ENCODE data around the gene ADGRF4.
"Not testable (repeated sequence)": the region's sequence is repeated elsewhere in the genome, so short reads cannot be mapped to it uniquely, and the experiment has no call there.

Gene ADGRF4

DNA sequence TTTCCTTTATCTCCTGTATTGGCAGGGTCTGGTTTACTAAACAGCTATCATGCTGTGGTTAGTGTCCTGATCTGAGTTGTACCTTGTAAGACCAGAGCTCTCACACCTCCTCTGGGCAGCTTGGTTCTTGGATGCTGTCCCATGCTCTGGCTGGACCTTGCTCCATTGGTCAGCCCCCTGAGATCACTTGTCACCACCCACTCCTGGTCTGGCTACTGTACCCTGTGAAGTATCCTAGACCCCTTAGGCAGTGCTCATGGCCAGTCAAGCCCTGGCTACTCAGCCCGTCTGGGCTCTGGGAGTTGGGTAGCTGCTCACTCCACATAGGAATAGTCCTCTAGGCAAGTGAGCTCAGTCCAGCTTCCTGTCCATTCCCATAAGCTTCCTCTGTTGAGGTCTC is 31.1 kb downstream of the ADGRF4 start:
- DNase-seq (ENCODE audit: extremely low spot score, insufficient read length, low read depth) (no peak), FAIRE-seq (no peak)

DNA sequence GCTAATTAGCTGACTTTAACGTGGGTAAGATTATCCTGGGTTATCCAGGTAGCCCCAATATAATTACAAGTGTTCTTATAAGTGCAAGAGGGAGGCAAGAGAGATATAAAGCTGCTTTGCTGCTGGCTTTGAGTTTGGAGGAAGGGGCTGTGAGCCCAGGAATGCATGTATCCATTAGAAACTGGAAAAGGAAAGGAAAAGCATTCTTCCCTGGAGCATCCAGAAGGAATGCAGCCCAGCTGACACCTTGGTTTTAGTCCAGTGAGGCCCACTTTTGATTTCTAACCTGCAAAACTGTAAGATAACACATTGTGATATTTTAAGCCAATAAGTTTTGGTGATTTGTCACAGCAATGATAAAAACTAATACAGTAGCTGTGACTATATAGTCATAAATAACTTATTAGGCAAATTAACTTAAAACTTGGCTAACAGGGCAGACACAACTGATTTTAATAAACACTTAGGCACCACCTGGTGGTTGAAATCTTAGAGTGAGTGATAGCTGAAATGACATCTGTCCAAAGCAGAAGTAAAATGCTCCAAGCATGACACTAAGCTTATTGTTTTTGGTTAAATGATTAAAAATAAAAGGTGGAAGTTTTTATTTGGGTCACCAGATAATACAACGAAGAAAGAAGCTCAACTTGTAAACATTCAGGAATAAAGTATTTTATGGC is 35.6 kb downstream of the ADGRF4 start:
- FAIRE-seq, result peak; percentile 81
- DNase-seq (ENCODE audit: extremely low spot score, insufficient read length, low read depth), result no peak

DNA sequence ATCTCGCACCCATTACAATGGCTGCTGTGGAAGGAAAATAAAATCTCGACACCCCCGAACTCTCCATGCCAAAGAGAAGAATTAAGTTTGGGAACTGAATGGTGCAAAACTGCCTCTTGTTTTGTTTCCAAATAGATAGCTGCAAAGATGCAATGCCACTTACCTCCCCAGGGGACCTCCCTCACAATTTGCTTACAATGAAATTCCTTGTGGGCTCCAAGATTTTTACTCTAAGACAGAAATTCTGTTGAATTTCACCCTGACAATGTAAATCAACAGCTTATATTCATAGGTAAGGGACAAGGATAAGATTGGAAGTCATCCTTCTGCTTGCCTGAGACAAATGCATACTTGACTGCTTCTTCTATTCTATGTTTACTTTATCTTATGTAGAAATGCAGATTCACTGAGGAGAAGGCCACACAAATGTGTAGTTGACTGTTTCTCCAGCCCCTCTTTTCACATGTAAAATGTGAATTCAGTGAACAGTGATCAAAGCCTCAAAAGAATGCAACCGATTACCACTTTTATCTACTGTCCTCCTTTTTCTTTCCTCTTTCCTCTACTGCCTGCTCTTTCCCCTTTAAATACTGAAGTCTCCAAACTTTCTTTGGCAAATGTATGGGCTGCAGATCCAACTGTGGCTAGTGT is 36.6 kb downstream of the ADGRF4 start:
- no peak for FAIRE-seq
- DNase-seq (ENCODE audit: extremely low spot score, insufficient read length, low read depth), result no peak

DNA sequence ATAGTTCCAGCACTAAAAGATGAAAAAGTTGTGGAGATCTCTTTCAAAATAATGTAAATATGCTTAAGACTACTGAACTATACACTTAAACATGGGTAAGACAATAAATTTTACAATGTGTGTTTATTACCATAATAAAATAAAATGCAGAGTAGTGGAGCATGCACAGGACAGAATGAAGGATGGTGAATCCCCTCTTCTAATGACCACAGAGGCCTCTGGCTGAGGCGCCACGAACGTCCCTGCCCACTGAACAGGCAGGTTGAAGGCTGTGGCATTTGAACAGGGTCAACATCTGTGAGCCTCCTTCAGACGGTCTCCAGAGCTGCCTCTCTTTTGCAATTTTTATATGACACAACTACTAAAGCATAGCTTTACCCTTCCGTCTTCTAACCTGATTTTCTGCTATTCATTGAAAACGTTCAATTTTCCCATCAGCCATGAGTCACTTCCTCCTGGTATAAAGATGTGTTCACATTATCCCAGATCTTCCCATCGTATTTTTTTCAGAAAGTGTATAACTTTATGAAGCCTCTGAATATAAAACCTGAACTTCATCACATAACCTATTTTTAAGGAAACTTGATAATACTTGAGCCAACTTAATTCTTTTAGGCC is 37.8 kb downstream of the ADGRF4 start:
- FAIRE-seq (no peak), DNase-seq (ENCODE audit: extremely low spot score, insufficient read length, low read depth) (no peak)

DNA sequence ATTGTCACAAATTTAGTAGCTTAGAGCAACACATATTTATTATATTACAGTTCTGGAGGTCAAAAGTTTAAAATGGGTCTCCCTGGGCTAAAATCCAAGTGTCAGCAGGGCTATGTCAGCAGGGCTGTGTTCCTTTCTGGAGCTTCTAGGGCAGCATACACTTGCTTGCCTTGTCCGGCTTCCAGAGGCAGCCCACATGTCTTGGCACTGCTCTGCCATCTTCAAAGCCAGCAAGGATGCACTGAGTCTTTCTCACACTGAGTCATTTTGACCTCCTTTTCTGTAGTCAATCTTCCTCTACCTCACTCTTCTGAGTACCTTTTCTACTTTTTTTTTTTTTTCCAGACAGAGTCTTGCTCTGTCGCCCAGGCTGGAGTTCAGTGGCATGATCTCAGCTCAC is 39.0 kb downstream of the ADGRF4 start:
- FAIRE-seq (no peak), DNase-seq (ENCODE audit: extremely low spot score, insufficient read length, low read depth) (no peak)

DNA sequence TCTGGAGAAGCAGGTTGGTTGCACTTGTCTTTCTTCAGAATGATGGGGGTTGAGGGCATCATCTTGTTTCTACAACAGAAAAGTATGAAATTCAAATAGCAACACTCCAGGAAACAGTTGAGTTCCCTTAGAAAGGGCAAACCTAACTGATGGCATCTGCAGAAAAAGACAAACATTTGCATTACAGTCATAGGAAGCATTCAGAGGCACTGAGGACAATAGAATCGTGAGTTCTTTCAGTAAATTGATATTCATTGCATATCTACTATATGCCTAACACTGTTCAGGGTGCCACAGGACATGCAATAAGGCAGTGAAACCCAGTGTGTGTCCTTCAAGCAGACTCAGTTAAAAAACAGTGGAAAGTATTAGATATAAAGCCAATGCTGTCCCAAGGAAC is 42.3 kb downstream of the ADGRF4 start:
- no peak for DNase-seq (ENCODE audit: extremely low spot score, insufficient read length, low read depth)
- FAIRE-seq, result no peak

DNA sequence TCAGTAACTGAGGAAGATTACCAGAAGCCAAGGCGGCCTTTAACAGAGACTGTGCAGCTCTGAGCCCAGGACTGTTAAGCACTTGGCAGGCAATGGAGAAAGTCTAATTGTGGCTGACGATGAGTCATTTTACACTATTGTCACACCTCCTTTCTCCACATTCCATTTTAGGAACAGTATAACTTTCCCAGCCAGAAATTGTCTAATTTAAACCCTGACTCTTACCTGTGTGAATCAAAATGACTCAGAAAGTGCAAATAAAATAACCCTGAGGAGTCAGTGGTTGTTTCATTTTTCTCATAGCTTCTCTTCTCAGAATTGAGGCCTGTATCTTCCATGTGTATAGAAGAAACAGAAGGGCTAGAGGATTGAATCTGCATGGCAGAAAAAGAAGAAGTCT is 43.4 kb downstream of the ADGRF4 start:
- FAIRE-seq (peak; percentile 26), DNase-seq (ENCODE audit: extremely low spot score, insufficient read length, low read depth) (no peak)

DNA sequence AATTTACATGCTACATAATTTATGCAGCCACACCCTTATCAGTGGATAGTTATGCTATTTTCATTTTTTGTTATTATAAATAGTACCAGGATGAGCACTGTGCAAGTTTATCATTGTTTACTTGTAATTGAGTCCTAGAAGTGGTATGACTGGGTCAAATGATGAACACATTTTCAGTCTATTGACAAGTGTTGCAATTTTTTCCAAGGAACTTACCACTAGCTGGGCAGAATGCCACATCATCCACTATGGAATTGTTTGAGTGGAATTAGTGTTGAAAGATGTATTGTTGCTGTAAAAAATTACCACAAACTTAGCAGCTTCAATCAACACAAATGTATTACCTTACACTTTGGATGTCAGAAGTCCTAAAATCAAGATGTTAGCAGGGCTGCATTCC is 45.4 kb downstream of the ADGRF4 start:
- FAIRE-seq (no peak), DNase-seq (ENCODE audit: extremely low spot score, insufficient read length, low read depth) (no peak)

DNA sequence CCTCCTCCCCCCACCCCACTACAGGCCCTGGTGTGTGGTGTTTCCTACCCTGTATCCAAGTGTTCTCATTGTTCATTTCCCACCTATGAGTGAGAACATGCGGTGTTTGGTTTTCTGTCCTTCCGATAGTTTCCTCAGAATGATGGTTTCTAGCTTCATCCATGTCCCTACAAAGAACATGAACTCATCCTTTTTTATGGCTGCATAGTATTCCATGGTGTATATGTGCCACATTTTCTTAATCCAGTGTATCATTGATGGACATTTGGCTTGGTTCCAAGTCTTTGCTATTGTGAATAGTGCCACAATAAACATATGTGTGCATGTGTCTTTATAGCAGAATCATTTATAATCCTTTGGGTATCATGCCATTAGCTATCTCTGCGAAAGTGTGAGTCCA is 46.9 kb downstream of the ADGRF4 start:
- not testable (repeated sequence) for DNase-seq (ENCODE audit: extremely low spot score, insufficient read length, low read depth); FAIRE-seq

DNA sequence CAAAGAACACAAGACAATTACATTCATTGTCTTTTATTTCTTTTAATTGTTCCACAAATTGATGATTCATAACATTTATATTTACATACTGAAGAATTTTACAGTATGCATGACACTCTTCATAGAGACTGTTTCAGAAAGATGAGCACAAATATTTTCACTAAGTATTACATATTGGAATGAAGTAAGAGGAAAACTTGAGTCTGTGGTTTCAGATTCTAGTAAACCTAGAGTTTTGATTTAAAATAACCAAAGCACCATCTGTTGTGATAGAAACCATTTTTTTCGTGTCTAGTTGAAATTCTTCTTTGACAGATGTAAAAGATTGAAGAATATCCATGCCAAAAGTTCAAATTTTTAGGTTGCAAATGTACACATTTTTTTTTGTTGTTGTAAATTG is 51.4 kb downstream of the ADGRF4 start:
- DNase-seq (ENCODE audit: extremely low spot score, insufficient read length, low read depth), result no peak
- FAIRE-seq, result no peak

DNA sequence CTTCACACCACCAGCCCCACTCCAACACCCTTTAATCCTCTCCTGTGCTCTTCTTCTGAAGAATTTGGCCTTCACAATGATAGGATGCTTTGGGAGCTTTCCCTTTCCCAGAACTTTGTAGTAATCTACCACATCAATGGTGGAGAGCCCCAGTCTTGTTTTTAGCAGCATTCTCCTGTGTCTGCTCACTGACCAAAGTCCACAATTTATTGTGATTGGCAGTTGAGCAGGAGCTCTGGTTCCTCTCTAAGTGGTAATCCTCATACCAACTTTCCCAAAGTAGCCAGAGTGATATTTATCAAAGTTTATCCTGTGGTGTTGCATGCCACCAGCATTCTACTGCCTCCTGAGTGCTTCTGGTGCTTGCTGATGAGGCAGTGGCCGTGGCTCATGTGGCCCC is 54.4 kb downstream of the ADGRF4 start:
- FAIRE-seq, result no peak
- no peak for DNase-seq (ENCODE audit: extremely low spot score, insufficient read length, low read depth)

DNA sequence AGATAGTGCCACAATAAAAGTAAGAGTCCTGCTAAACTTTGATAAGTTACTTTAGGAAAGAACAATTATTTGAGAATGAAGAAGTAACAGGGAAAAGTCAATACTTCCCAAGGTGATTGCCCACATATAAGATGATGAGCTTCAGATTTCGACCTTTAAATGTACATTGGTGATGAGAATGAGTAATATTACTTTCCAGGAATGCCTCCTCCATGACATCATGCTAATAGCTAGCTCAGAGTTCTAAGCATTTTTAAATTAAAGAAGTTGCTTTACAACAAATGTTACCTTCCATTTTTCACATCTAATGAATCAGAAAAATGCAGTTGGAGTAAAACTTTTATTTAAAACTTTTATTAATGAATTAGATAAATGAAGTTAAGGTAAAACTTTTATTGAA is 61.0 kb downstream of the ADGRF4 start:
- DNase-seq (ENCODE audit: extremely low spot score, insufficient read length, low read depth) (no peak), FAIRE-seq (no peak)

DNA sequence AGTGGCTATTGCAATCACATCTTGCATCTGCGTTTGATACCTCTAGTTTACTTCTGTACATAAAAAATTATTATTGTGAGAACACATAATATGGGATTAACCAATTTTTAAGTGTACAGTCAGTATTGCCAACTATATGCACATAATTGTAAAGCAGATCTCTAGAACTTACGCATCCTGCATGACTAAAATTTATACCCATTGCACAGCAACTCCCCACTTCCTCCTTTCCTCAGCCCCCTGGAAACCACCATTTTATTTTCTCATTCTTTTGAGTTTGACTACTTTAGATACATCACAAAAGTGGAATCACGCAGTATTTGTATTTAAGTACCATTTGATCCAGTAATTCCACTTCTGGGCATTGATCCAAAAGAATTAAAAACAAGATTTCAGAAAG is 64.1 kb downstream of the ADGRF4 start:
- FAIRE-seq (no peak), DNase-seq (ENCODE audit: extremely low spot score, insufficient read length, low read depth) (no peak)

DNA sequence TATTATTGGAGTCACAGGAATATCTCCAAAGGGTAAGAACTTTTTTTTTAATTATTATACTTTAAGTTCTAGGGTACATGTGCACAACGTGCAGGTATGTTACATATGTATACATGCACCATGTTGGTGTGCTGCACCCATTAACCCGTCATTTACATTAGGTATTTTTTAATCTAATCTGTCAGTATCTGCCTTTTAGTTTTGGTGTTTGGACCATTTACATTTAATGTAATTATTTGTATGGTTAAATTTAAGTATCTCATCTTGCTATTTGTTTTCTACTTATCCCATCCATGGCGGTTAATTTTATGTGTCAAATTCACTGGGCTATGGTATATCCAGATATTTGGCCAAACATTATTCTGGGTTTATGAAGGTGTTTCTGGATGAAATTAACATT is 68.1 kb downstream of the ADGRF4 start:
- no peak for FAIRE-seq
- DNase-seq (ENCODE audit: extremely low spot score, insufficient read length, low read depth), result no peak

DNA sequence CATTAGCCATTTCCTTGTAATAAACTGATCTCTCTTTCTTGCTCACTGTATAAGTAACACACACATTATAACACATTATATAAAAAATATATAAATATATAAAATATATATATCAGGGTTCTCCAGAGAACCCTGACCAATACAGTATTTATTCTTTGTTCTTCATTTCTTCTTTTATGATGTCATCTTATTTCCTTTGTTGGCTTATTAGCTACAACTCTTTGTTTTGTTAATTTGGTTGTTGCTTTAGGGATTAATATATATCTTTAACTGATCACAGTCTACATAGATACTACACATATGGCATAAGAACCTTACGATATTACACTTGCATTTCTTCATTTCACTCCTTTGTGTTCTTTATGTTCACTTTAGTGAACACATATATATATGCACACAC is 68.7 kb downstream of the ADGRF4 start:
- FAIRE-seq (no peak), DNase-seq (ENCODE audit: extremely low spot score, insufficient read length, low read depth) (no peak)

DNA sequence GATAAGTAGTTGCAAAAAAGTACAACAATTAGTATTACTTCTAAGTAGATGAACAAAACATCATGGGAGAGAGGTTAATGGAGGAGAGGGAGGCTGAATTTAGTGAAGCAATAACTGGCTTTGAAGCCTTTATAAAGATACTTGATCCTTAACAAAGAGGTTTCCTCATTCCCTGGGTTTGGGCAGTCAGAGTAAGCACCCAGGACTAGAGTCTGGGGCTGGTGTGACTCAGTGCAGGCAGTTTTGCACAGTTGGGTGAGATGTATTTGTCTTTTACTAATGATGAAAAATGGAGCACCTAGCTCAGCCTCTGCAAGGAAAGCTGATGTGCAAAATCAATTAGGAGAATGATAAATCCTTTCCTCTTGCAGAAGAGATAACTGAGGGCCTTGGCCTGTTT is 71.6 kb downstream of the ADGRF4 start:
- FAIRE-seq, result no peak
- DNase-seq (ENCODE audit: extremely low spot score, insufficient read length, low read depth), result no peak

Measured in GM18507 (cell line).